ENCODE measurements around the gene NAA10. TPM values are rescaled to one million over a fixed set of nuclear protein-coding genes. Genes with fewer than 3 reads are reported as not detected.

NAA10 gene
- total RNA-seq, 4 donors from 2014 or later, result 89.3 to 106 (median 95.4) TPM

- TF ChIP-seq POLR2A (IDR thresholded peaks at IDR 0.05; ENCODE audit: low read depth) (no peak), EP300 (IDR thresholded peaks at IDR 0.05) (no peak), POLR2AphosphoS5 (IDR thresholded peaks at IDR 0.05) (no peak), CTCF (IDR thresholded peaks at IDR 0.05) (no peak)
- H3K4me3 ChIP-seq, result no peak overlapping the region
- no peak for DNase-seq (ENCODE audit: extremely low spot score)
- WGBS, result 84% methylated on average over 9 of the region's 12 CpGs
- H3K36me3 ChIP-seq, result no peaks in the 10 kb centered on the region
- no peak overlapping the region for H3K27ac ChIP-seq (replicated peaks in 1 of 4)
- H3K27me3 ChIP-seq, result no peaks in the 10 kb centered on the region
- intact Hi-C loops (cut with DNase I), result no loop called here
- peaks cover 6 to 21% (median 15%) of the 10 kb centered on the region in 4 donors for H3K4me1 ChIP-seq
- H3K9me3 ChIP-seq, result no peaks in the 10 kb centered on the region
Observed at GRCh38 chrX:153907456-153907855, 27.4 kb downstream of the NAA10 start.

- no peak for DNase-seq (ENCODE audit: extremely low spot score)
- peaks cover 10 to 31% (median 25%) of the 10 kb centered on the region in 4 donors for H3K4me1 ChIP-seq
- TF ChIP-seq CTCF (IDR thresholded peaks at IDR 0.05), result no peak
- no peak for TF ChIP-seq EP300 (IDR thresholded peaks at IDR 0.05)
- TF ChIP-seq POLR2AphosphoS5 (IDR thresholded peaks at IDR 0.05), result no peak
- TF ChIP-seq POLR2A (IDR thresholded peaks at IDR 0.05; ENCODE audit: low read depth), result no peak
- WGBS, result 70% methylated on average over 2 of the region's 27 CpGs
- H3K27me3 ChIP-seq, result no peaks in the 10 kb centered on the region
- no peak overlapping the region for H3K4me3 ChIP-seq
- intact Hi-C loops (cut with DNase I), result no loop called here
- H3K36me3 ChIP-seq, result no peaks in the 10 kb centered on the region
- no peak overlapping the region for H3K27ac ChIP-seq (replicated peaks in 1 of 4)
- no peaks in the 10 kb centered on the region for H3K9me3 ChIP-seq
Observed at GRCh38 chrX:153906126-153906917, 28.5 kb downstream of the NAA10 start.

- intact Hi-C loops (cut with DNase I), result no loop called here
- no peaks in the 10 kb centered on the region for H3K36me3 ChIP-seq
- TF ChIP-seq POLR2A (IDR thresholded peaks at IDR 0.05; ENCODE audit: low read depth) (no peak), EP300 (IDR thresholded peaks at IDR 0.05) (no peak), POLR2AphosphoS5 (IDR thresholded peaks at IDR 0.05) (no peak), CTCF (IDR thresholded peaks at IDR 0.05) (no peak)
- peak overlapping the region; percentile 17 to 48 (median 30) for H3K4me3 ChIP-seq
- 87% methylated on average over 12 of the region's 32 CpGs for WGBS
- no peaks in the 10 kb centered on the region for H3K27me3 ChIP-seq
- no peaks in the 10 kb centered on the region for H3K9me3 ChIP-seq
- peaks cover 14 to 39% (median 32%) of the 10 kb centered on the region in 4 donors for H3K4me1 ChIP-seq
- H3K27ac ChIP-seq (replicated peaks in 1 of 4), result no peak overlapping the region
- DNase-seq (ENCODE audit: extremely low spot score), result no peak
Observed at GRCh38 chrX:153905481-153906095, 29.2 kb downstream of the NAA10 start.

GRCh38 chrX:153903991-153904957 lies 30.6 kb downstream of the NAA10 start, which contains the start of gene AVPR2:
AVPR2 (plus strand) TSS chrX:153904673; CDS start chrX:153905146, 473 bp downstream.
- TF ChIP-seq POLR2A (IDR thresholded peaks at IDR 0.05; ENCODE audit: low read depth) (no peak), POLR2AphosphoS5 (IDR thresholded peaks at IDR 0.05) (no peak), EP300 (IDR thresholded peaks at IDR 0.05) (no peak), CTCF (IDR thresholded peaks at IDR 0.05) (no peak)
- Histone ChIP-seq H3K4me3 (peak within 1 kb of the TSS; percentile 17 to 48 (median 30)), H3K36me3 (no peaks in the 10 kb centered on the region), H3K4me1 (peaks cover 14 to 41% (median 34%) of the 10 kb centered on the region in 4 donors), H3K27ac (replicated peaks in 1 of 4) (peak within 1 kb of the TSS; percentile 17 to 41 (median 34)), H3K27me3 (no peaks in the 10 kb centered on the region), H3K9me3 (no peaks in the 10 kb centered on the region)
- intact Hi-C loops (cut with DNase I), result no loop called here
- 50% methylated on average over 20 of the region's 26 CpGs for WGBS
- no peak for DNase-seq (ENCODE audit: extremely low spot score)

All from esophagus muscularis mucosa (tissue), 4 donors.